HEK293 (cell line): Measurements from ENCODE around the gene ISL1.

Experiments used
- CTCF ChIA-PET: fragments of 350-600 bp; formaldehyde crosslinking; extraction: SDS; loops from one replicate; lab custom pipeline; 2021; ENCODE audit warnings: antibody characterized with exemption; lab: Yijun Ruan, JAX
- POLR2A ChIA-PET: fragments of 300-600 bp; formaldehyde crosslinking; extraction: SDS; loops from one replicate; lab custom pipeline; 2020; ENCODE audit warnings: antibody characterized with exemption, inconsistent platforms; lab: Yijun Ruan, JAX
- H3K27ac ChIP-seq: fragments of 200-500 bp; sonication (Bioruptor generic); 2 replicates; pipeline ENCODE4 v1.5.1; 2014; ENCODE audit warnings: low read depth, low read length, control low read depth, inconsistent platforms; ENCODE audit errors: extremely low read depth
- H3K36me3 ChIP-seq, 2 experiments: fragments of 200-500 bp in 1 of 2; sonication (Bioruptor generic) in 1 of 2; 1 replicate in 1 of 2; 2 replicates in 1 of 2; pipeline ENCODE4 v1.5.1; 2014 to 2017; ENCODE audit warnings: inconsistent platforms in 2 of 2, low read length in 2 of 2; ENCODE audit not compliant: control insufficient read depth in 2 of 2, insufficient read depth in 1 of 2
- H3K4me1 ChIP-seq: fragments of 200-500 bp; sonication (Bioruptor generic); 2 replicates; pipeline ENCODE4 v1.5.1; 2014; ENCODE audit warnings: mild to moderate bottlenecking, low read length, inconsistent platforms; ENCODE audit not compliant: control insufficient read depth, insufficient read depth
- H3K4me3 ChIP-seq: 2 replicates; pipeline ENCODE4 v1.5.1; 2011; ENCODE audit warnings: low read depth, mild to moderate bottlenecking, control low read depth, low read length, moderate library complexity
- H3K9me3 ChIP-seq: fragments of 200-500 bp; sonication (Bioruptor generic); 2 replicates; pipeline ENCODE4 v1.5.1; 2014; ENCODE audit warnings: low read depth, low read length, inconsistent platforms; ENCODE audit not compliant: control insufficient read depth, insufficient read depth
- GFI1B ChIP-seq: fragments of 450-650 bp; formaldehyde crosslinking; IDR thresholded peaks from 2 replicates; pipeline ENCODE4 v1.5.1; 2016; ENCODE audit warnings: missing biosample characterization, missing genetic modification characterization
- GLIS1 ChIP-seq: fragments of 450-650 bp; formaldehyde crosslinking; IDR thresholded peaks from 2 replicates; pipeline ENCODE4 v1.5.1; 2016; ENCODE audit warnings: missing biosample characterization, missing genetic modification characterization
- ZNF112 ChIP-seq: fragments of 450-650 bp; formaldehyde crosslinking; IDR thresholded peaks from 2 replicates; pipeline ENCODE4 v1.5.0; 2017; ENCODE audit warnings: missing biosample characterization, missing genetic modification characterization
- ZNF211 ChIP-seq: fragments of 450-650 bp; formaldehyde crosslinking; IDR thresholded peaks from 2 replicates; pipeline ENCODE4 v1.5.1; 2016; ENCODE audit warnings: low read depth, missing biosample characterization, missing genetic modification characterization
- ZNF274 ChIP-seq, 2 experiments: fragments of 200-500 bp in 1 of 2; fragments of 450-650 bp in 1 of 2; sonication (Bioruptor generic) in 1 of 2; formaldehyde crosslinking in 1 of 2; IDR thresholded peaks; 2 replicates each; pipeline versions ENCODE4 v1.5.1 to v1.6.1; 2014 to 2016; ENCODE audit warnings: borderline replicate concordance in 1 of 2, inconsistent platforms in 1 of 2, low read length in 1 of 2, missing biosample characterization in 1 of 2, missing genetic modification characterization in 1 of 2
- ZNF37A ChIP-seq: fragments of 450-650 bp; IDR thresholded peaks from 2 replicates; pipeline ENCODE4 v1.5.1; 2018; ENCODE audit warnings: missing biosample characterization, missing genetic modification characterization
- ZNF404 ChIP-seq: fragments of 450-650 bp; formaldehyde crosslinking; IDR thresholded peaks from 2 replicates; pipeline ENCODE4 v1.5.1; 2017; ENCODE audit warnings: missing biosample characterization, missing genetic modification characterization
- ZNF426 ChIP-seq: fragments of 450-650 bp; formaldehyde crosslinking; IDR thresholded peaks from 2 replicates; pipeline ENCODE4 v1.5.1; 2017; ENCODE audit warnings: missing biosample characterization, missing genetic modification characterization, mild to moderate bottlenecking, inconsistent platforms, moderate library complexity
- ZNF473 ChIP-seq: fragments of 450-650 bp; formaldehyde crosslinking; IDR thresholded peaks from 2 replicates; pipeline ENCODE4 v1.5.1; 2017; ENCODE audit warnings: missing biosample characterization, missing genetic modification characterization
- ZNF48 ChIP-seq: fragments of 450-650 bp; formaldehyde crosslinking; IDR thresholded peaks from 2 replicates; pipeline ENCODE4 v1.5.1; 2016; ENCODE audit warnings: missing biosample characterization, missing genetic modification characterization
- ZNF571 ChIP-seq: fragments of 450-650 bp; formaldehyde crosslinking; IDR thresholded peaks from 2 replicates; pipeline ENCODE4 v1.5.0; 2017; ENCODE audit warnings: missing biosample characterization, missing genetic modification characterization
- ZNF585B ChIP-seq: fragments of 450-650 bp; formaldehyde crosslinking; IDR thresholded peaks from 2 replicates; pipeline ENCODE4 v1.5.1; 2016; ENCODE audit warnings: missing biosample characterization, missing genetic modification characterization
- ZNF701 ChIP-seq: fragments of 450-650 bp; formaldehyde crosslinking; IDR thresholded peaks from 2 replicates; pipeline ENCODE4 v1.5.1; 2016; ENCODE audit warnings: missing biosample characterization, missing genetic modification characterization
- ZNF707 ChIP-seq: fragments of 450-650 bp; formaldehyde crosslinking; IDR thresholded peaks from 2 replicates; pipeline ENCODE4 v1.5.1; 2016; ENCODE audit warnings: missing biosample characterization, missing genetic modification characterization
- ZNF843 ChIP-seq: fragments of 450-650 bp; formaldehyde crosslinking; IDR thresholded peaks from 2 replicates; pipeline ENCODE4 v1.5.1; 2016; ENCODE audit warnings: missing biosample characterization, missing genetic modification characterization
- ZXDB ChIP-seq: fragments of 450-650 bp; formaldehyde crosslinking; IDR thresholded peaks from 2 replicates; pipeline ENCODE4 v1.5.1; 2016; ENCODE audit warnings: missing biosample characterization, missing genetic modification characterization
- TF ChIP-seq, protein P1 (sequence below): fragments of 450-650 bp; formaldehyde crosslinking; conservative IDR thresholded peaks from 2 replicates; pipeline ENCODE4 v1.5.1; 2016; ENCODE audit warnings: low read depth, missing biosample characterization, missing genetic modification characterization
- TF ChIP-seq, protein P2 (sequence below): fragments of 450-650 bp; formaldehyde crosslinking; IDR thresholded peaks from 2 replicates; pipeline ENCODE4 v1.5.1; 2017; ENCODE audit warnings: missing biosample characterization, missing genetic modification characterization
- TF ChIP-seq, protein P3 (sequence below): fragments of 450-650 bp; formaldehyde crosslinking; IDR thresholded peaks from 2 replicates; pipeline ENCODE4 v1.5.1; 2016; ENCODE audit warnings: missing biosample characterization, missing genetic modification characterization
- TF ChIP-seq, protein P4 (sequence below): fragments of 450-650 bp; formaldehyde crosslinking; IDR thresholded peaks from 2 replicates; pipeline ENCODE4 v1.5.1; 2016; ENCODE audit warnings: missing biosample characterization, missing genetic modification characterization

Gene ISL1

DNA sequence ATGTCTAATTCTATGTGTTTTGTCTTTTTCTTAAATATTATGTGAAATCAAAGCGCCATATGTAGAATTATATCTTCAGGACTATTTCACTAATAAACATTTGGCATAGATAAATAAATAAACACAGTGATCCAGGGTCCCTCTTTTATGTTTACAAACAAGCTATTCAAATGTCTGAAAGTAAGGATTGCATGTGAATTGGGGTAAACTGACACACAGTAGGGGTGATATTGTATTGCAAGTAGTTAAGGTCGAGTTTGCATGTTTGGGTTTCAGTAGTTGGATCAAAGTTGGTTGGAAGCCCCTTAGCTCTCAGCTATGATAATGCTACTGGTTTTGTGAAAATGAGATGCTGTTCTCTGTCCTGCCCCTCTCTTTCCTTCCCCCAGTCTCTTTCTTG, 11.4 kb downstream of the ISL1 start:
- no peaks in the 10 kb centered on the region for H3K9me3 ChIP-seq
- no peak overlapping the region for H3K27ac ChIP-seq
- peaks cover 9% of the 10 kb centered on the region for H3K4me1 ChIP-seq
- H3K4me3 ChIP-seq: no peak overlapping the region
- CTCF ChIA-PET: interaction anchor here (1.1 kb wide), 1 partner anchor 14 kb away, joined by 4 read pairs; no protein-coding TSS in a partner anchor
- TF ChIP-seq ZNF707 (tag by site-specific recombination) (no peak), ZNF571 (tag by site-specific recombination) (no peak), ZNF843 (no peak), GLIS1 (tag by site-specific recombination) (no peak), ZNF274 (IDR thresholded peaks at IDR 0.05; ENCODE audit: low read length) (no peak), ZNF274 (tag by site-specific recombination; IDR thresholded peaks at IDR 0.05; ENCODE audit: borderline replicate concordance) (no peak), ZNF48 (tag by site-specific recombination) (no peak), ZNF112 (tag by site-specific recombination) (no peak), ZNF701 (tag by site-specific recombination) (no peak), ZNF473 (tag by site-specific recombination) (no peak), ZNF37A (tag by site-specific recombination) (no peak), ZNF426 (no peak), ZNF585B (tag by site-specific recombination) (no peak), ZXDB (tag by site-specific recombination) (no peak), GFI1B (tag by site-specific recombination) (no peak), ZNF404 (tag by site-specific recombination) (no peak), ZNF211 (no peak)
- TF ChIP-seq, protein P1, sequence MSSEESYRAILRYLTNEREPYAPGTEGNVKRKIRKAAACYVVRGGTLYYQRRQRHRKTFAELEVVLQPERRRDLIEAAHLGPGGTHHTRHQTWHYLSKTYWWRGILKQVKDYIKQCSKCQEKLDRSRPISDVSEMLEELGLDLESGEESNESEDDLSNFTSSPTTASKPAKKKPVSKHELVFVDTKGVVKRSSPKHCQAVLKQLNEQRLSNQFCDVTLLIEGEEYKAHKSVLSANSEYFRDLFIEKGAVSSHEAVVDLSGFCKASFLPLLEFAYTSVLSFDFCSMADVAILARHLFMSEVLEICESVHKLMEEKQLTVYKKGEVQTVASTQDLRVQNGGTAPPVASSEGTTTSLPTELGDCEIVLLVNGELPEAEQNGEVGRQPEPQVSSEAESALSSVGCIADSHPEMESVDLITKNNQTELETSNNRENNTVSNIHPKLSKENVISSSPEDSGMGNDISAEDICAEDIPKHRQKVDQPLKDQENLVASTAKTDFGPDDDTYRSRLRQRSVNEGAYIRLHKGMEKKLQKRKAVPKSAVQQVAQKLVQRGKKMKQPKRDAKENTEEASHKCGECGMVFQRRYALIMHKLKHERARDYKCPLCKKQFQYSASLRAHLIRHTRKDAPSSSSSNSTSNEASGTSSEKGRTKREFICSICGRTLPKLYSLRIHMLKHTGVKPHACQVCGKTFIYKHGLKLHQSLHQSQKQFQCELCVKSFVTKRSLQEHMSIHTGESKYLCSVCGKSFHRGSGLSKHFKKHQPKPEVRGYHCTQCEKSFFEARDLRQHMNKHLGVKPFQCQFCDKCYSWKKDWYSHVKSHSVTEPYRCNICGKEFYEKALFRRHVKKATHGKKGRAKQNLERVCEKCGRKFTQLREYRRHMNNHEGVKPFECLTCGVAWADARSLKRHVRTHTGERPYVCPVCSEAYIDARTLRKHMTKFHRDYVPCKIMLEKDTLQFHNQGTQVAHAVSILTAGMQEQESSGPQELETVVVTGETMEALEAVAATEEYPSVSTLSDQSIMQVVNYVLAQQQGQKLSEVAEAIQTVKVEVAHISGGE (tag by site-specific recombination): no peak
- TF ChIP-seq, protein P2, sequence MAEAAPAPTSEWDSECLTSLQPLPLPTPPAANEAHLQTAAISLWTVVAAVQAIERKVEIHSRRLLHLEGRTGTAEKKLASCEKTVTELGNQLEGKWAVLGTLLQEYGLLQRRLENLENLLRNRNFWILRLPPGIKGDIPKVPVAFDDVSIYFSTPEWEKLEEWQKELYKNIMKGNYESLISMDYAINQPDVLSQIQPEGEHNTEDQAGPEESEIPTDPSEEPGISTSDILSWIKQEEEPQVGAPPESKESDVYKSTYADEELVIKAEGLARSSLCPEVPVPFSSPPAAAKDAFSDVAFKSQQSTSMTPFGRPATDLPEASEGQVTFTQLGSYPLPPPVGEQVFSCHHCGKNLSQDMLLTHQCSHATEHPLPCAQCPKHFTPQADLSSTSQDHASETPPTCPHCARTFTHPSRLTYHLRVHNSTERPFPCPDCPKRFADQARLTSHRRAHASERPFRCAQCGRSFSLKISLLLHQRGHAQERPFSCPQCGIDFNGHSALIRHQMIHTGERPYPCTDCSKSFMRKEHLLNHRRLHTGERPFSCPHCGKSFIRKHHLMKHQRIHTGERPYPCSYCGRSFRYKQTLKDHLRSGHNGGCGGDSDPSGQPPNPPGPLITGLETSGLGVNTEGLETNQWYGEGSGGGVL: no peak
- TF ChIP-seq, protein P3, sequence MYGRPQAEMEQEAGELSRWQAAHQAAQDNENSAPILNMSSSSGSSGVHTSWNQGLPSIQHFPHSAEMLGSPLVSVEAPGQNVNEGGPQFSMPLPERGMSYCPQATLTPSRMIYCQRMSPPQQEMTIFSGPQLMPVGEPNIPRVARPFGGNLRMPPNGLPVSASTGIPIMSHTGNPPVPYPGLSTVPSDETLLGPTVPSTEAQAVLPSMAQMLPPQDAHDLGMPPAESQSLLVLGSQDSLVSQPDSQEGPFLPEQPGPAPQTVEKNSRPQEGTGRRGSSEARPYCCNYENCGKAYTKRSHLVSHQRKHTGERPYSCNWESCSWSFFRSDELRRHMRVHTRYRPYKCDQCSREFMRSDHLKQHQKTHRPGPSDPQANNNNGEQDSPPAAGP (tag by site-specific recombination): no peak
- TF ChIP-seq, protein P4, sequence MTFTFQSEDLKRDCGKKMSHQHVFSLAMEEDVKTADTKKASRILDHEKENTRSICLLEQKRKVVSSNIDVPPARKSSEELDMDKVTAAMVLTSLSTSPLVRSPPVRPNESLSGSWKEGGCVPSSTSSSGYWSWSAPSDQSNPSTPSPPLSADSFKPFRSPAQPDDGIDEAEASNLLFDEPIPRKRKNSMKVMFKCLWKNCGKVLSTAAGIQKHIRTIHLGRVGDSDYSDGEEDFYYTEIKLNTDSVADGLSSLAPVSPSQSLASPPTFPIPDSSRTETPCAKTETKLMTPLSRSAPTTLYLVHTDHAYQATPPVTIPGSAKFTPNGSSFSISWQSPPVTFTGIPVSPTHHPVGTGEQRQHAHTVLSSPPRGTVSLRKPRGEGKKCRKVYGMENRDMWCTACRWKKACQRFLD (tag by site-specific recombination): no peak
- TF ChIP-seq, all 188 proteins: peak for 0
- H3K36me3 ChIP-seq: peaks cover 0 to 13% of the 10 kb centered on the region in 2 experiments; a peak in 1 of 3 replicates
- POLR2A ChIA-PET: interaction anchor here (3.7 kb wide), 1 partner anchor 12 kb away, joined by 17 read pairs; the partner anchor contains the start of gene ISL1
